Mononuclear cell (primary cell): ENCODE data around the gene MAP3K2. TPM values are rescaled to one million over a fixed set of nuclear protein-coding genes. Genes with fewer than 3 reads are reported as not detected.

Experiments used
- H3K27me3 ChIP-seq: 2 replicates; pipeline ENCODE4 v1.6.0; 2011; ENCODE audit warnings: low read length, control low read depth; ENCODE audit not compliant: insufficient read depth
- H3K4me1 ChIP-seq: 2 replicates; pipeline ENCODE4 v1.5.1; 2011; ENCODE audit warnings: mild to moderate bottlenecking, low read length, control low read depth; ENCODE audit not compliant: insufficient read depth
- H3K4me3 ChIP-seq: 2 replicates; pipeline ENCODE4 v1.5.1; 2011; ENCODE audit warnings: mild to moderate bottlenecking, low read length, moderate library complexity
- H3K9me3 ChIP-seq: 2 replicates; pipeline ENCODE4 v1.5.1; 2011; ENCODE audit warnings: low read depth, mild to moderate bottlenecking, control low read depth, low read length
- total RNA-seq: library from RNA; depleted of rRNA; stranded (reverse); fragments of >200 nt; gene quantifications from one replicate; pipeline ENCODE4 v1.2.3, GENCODE V29; 2012

The MAP3K2 gene
- total RNA-seq, 1 donor = 153 TPM

DNA sequence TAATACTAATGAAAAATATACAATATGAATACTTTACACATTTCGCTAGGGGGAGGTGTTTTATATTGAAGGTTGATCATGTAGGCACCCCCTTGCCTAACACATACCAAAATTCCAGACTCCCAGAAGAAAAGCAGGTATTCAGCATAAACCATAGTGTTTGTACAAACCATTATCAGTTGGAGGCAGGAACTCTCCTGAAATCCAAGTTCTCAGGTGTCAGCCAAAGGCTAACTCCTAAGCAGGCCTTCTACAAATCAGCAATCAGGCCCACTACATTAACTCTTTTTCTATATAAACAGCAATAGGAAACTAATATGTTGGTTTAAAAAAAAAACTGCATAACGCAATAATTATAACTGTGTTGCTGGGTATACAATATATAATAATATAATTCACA, 44.5 kb downstream of the MAP3K2 start:
- H3K9me3 ChIP-seq = no peaks in the 10 kb centered on the region

DNA sequence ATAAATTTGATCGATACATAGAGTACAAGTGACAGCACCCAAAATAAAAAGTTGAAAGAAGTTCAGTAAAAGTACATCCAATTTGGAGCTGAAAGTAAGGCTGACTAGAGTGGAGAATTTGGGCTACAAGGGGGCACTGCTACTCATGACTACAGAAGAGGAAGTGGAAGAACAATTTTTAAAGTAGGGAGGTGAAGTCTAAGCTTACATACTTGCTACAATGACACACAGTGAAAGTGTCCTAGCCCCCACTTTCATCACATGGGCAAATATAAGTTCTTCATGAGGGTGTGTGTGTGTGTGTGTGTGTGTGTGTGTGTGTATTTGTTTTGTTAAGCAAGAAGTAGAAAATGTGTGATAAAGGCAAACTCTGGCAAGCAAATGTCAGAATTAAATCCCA, 45.7 kb downstream of the MAP3K2 start:
- Histone ChIP-seq H3K9me3 (no peaks in the 10 kb centered on the region), H3K4me3 (no peak overlapping the region), H3K27me3 (no peaks in the 10 kb centered on the region), H3K4me1 (no peaks in the 10 kb centered on the region)

More for the DNA sequence above, 44.5 kb downstream of the MAP3K2 start:
- no peak overlapping the region for H3K4me3 ChIP-seq
- no peaks in the 10 kb centered on the region for H3K27me3 ChIP-seq
- H3K4me1 ChIP-seq = peaks cover 4% of the 10 kb centered on the region

DNA sequence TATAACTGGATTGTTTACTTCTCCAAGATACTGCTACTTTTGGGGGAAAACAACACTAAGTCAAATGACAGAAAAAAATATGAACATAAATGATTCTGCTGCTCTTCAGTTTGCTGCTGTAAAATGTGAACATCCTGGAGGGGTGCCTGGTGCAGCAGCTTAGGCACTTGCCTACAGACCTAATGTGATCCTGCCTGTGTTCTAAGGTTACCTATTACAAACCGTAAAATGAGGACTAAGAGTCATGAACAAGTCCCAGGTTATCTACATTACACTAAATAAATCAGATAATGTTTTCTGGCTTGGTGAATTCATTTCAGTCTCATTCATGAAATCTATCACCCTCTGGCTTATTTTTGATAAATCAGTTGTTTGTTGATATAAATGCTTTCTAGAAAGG, 55.4 kb downstream of the MAP3K2 start:
- H3K9me3 ChIP-seq = no peaks in the 10 kb centered on the region
- no peak overlapping the region for H3K4me3 ChIP-seq
- H3K27me3 ChIP-seq = no peaks in the 10 kb centered on the region
- no peaks in the 10 kb centered on the region for H3K4me1 ChIP-seq

DNA sequence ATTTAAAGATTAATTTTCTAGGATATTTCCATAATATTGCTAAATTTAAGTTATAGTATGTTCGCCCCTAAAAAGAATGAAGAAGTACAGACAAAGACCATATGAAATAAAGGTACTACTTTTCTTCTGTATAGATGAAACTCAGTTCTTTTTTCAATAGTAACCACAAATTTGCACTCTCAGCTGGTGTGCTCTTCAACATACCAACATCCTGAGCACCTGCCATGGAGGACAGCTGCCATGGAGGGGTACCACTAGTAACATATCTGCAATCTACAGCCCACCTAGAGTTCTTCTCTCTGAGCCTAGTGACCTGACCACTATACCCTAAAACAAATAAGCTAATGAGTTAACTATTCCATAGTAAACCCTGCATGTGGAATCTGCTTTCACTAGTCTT, 57.0 kb downstream of the MAP3K2 start:
- no peaks in the 10 kb centered on the region for H3K9me3 ChIP-seq
- H3K4me3 ChIP-seq = no peak overlapping the region
- H3K4me1 ChIP-seq = no peaks in the 10 kb centered on the region
- no peaks in the 10 kb centered on the region for H3K27me3 ChIP-seq

DNA sequence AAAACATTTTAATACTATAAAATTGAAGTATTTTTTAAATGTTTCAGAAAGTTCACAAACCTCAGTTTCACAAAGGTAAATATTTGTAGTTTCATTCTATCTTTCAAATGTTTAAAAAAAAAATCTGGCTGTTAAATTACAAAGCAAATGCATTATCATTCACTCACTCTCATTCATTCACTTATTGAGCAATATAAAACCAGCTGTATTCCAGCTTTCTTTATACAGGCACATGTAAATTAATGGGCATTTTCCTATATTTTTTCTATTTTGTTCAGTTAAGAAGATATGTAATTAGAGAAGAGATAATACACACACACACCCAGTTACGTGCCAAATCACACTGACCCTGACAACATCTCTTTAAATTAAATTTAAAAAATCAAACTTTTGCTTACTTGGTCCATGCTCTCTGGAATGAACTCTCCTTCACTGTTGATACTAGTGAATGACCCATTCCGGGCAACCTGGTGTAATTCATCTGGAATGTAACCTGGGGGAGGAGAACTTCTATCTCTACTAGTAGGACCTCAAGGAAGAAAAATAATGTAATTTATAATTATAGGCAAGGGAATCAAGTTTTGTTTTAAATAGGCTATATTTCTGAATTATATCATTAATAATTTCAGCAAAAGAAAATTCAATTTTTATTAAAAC, 61.4 kb downstream of the MAP3K2 start:
- no peaks in the 10 kb centered on the region for H3K9me3 ChIP-seq
- no peaks in the 10 kb centered on the region for H3K27me3 ChIP-seq
- H3K4me3 ChIP-seq = no peak overlapping the region
- no peaks in the 10 kb centered on the region for H3K4me1 ChIP-seq

DNA sequence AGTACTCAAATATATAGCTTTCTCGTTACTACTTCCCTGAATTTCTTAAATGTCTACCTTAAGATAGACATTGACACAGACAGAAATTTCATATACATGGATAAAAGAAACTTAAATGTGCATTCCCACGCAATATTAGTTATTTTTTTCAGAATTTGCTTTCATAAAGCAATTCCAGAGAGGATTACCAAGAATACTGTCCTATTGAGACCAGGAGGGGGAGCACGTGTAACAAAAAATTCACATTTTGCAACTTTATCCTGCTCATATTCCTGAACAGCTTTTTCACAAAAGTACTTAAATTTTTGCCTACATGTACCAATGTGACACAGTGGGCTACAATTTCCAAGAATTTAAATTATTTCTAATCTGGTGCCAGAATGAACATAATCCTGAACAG, 63.1 kb downstream of the MAP3K2 start:
- Histone ChIP-seq H3K9me3 (no peaks in the 10 kb centered on the region), H3K4me3 (no peak overlapping the region), H3K27me3 (no peaks in the 10 kb centered on the region), H3K4me1 (no peaks in the 10 kb centered on the region)

DNA sequence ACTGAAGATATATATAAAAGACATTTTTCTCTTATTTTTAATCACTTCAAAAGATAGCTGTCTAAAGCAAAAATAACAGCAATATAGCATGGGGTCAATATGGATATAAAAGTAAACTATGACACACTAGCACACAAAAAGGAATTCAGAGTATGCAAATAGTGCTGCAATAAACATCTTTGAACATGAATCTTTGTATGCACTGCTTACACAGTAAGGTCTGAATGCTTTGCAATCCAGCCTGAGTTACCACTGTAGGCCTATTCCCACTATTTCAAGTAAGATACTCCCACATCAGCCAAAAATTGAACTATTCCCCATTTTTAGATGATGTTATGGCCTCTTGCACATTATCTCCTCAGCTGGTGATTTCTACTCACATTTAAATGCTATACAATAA, 66.5 kb downstream of the MAP3K2 start:
- no peak overlapping the region for H3K4me3 ChIP-seq
- H3K27me3 ChIP-seq = no peaks in the 10 kb centered on the region
- no peaks in the 10 kb centered on the region for H3K9me3 ChIP-seq
- no peaks in the 10 kb centered on the region for H3K4me1 ChIP-seq

GRCh38 chr2:127320586-127321275, 67.0 kb downstream of the MAP3K2 start:
- H3K4me3 ChIP-seq = no peak overlapping the region
- no peaks in the 10 kb centered on the region for H3K27me3 ChIP-seq
- H3K9me3 ChIP-seq = no peaks in the 10 kb centered on the region
- H3K4me1 ChIP-seq = no peaks in the 10 kb centered on the region

- no peaks in the 10 kb centered on the region for H3K4me1 ChIP-seq
- H3K4me3 ChIP-seq = no peak overlapping the region
- H3K27me3 ChIP-seq = no peaks in the 10 kb centered on the region
- no peaks in the 10 kb centered on the region for H3K9me3 ChIP-seq
Measured at GRCh38 chr2:127320067-127320466, 67.7 kb downstream of the MAP3K2 start.

DNA sequence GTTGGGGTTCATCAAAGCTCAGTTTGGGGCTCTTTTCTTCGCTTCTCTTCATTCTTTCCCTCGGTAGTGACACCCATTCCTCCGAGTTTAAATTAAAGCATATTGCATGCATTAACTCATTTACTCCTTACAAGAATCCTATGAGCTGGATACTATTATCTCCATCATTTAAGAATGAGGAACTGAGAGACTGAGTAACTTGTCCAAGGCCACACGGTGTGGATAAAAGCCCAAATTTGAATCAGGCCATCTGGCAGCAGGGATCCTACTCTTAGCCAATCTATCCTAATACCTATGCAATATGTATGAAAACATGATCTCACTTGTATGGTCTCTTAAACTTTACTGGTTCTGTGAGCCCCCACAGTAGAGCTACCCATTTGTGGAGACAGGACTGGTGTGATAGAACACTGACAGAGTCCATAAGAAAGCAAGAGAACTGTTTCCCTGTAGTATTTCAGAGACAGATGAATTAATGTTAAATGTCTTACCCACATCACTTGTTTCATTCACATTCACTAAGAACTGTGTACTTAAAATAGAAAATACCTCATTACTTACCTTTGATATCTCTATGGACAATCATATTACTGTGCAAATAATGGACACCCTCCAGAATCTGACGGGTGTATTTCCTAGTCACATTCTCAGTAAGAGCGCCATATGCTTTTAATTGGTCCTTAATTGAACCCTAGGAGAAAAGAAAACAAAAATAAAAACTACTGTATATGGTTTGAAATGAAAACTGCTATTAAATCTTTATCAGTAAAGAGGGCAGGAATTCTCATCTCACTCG, 73.4 kb downstream of the MAP3K2 start:
- Histone ChIP-seq H3K27me3 (no peaks in the 10 kb centered on the region), H3K9me3 (no peaks in the 10 kb centered on the region), H3K4me3 (no peak overlapping the region), H3K4me1 (peaks cover 12% of the 10 kb centered on the region)

DNA sequence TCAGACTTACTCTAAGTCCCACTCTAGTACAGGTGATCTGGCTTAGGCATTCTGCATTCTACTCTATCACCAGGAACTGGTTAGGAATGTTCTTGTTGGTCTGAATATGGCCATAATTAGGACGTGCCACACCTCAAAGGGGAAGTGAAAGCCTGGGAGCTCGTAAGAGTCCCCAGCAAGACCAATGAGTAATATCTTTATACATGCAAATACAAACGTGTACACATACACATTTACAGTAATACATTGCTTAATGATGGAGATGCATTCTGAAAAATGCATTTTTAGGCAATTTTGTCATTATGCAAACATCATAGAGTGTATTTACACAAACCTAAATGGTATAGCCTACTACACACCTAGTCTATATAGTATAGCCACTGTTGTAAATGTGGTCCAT, 74.4 kb downstream of the MAP3K2 start:
- Histone ChIP-seq H3K4me3 (no peak overlapping the region), H3K9me3 (no peaks in the 10 kb centered on the region), H3K27me3 (no peaks in the 10 kb centered on the region), H3K4me1 (peaks cover 12% of the 10 kb centered on the region)

GRCh38 chr2:127310980-127311379, 76.8 kb downstream of the MAP3K2 start:
- no peaks in the 10 kb centered on the region for H3K9me3 ChIP-seq
- peaks cover 12% of the 10 kb centered on the region for H3K4me1 ChIP-seq
- no peak overlapping the region for H3K4me3 ChIP-seq
- no peaks in the 10 kb centered on the region for H3K27me3 ChIP-seq

DNA sequence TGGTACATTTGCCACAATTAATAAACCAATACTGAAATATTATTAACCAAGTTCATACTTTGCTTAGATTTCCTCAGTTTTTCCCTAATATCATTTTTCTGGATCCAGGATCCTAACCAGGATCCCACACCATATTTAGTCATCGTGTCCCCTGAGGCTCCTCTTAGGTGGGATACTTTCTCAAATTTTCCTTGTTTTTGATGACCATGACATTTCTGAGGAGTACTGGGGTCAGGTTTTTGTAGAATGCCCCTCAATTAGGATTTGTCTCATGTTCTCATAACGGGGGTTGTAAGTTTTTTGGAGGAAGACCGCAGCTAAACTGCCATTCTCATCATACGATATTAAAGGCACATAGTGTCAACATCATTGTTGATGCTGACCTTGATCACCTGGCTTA, 78.3 kb downstream of the MAP3K2 start:
- Histone ChIP-seq H3K27me3 (no peaks in the 10 kb centered on the region), H3K4me1 (peaks cover 19% of the 10 kb centered on the region), H3K4me3 (no peak overlapping the region), H3K9me3 (no peaks in the 10 kb centered on the region)

- Histone ChIP-seq H3K27me3 (no peaks in the 10 kb centered on the region), H3K4me1 (peaks cover 11% of the 10 kb centered on the region), H3K9me3 (no peaks in the 10 kb centered on the region), H3K4me3 (no peak overlapping the region)
Measured at GRCh38 chr2:127308586-127309138, 79.1 kb downstream of the MAP3K2 start.

DNA sequence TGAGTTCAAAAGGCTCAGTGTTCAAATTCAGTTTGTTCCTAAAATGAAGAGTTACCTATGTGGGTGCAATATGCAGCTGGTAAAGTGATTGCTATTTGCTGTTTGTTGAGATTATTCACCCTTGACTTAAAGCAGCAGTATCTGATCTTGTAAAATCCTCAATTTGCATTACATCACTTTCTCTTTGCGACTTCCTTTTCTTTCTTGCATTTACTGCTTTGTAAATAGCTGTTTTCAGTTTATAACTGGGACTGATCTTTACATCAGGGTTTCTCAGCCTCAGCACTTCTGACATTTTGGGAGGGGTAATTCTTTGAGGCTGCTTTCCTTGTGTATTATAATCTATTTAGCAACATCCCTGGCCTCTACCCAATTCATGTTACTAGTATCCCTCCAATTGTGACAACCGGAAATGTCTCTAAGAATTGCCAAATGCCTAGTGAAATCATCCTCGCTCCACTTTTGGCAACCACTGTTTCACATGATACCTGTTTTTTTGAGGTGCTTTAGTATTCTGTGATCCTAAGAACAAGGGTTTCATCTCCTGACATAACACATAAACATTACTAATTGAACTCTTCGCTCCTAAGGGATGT, 81.7 kb downstream of the MAP3K2 start:
- Histone ChIP-seq H3K4me1 (peaks cover 7% of the 10 kb centered on the region), H3K9me3 (no peaks in the 10 kb centered on the region), H3K4me3 (no peak overlapping the region), H3K27me3 (no peaks in the 10 kb centered on the region)
